Mesodermal cell (in vitro differentiated cells): ENCODE results near the gene IGFBP5.

Experiments
- H3K27ac ChIP-seq: 2 replicates; pipeline ENCODE4 v1.7.0; 2013; ENCODE audit warnings: mild to moderate bottlenecking, low read depth, low read length, moderate library complexity; ENCODE audit not compliant: severe bottlenecking
- H3K36me3 ChIP-seq: 2 replicates; pipeline ENCODE4 v1.7.1; 2013; ENCODE audit warnings: mild to moderate bottlenecking, low read length, moderate library complexity; ENCODE audit not compliant: control insufficient read depth, insufficient read depth
- H3K4me1 ChIP-seq: one replicate; pipeline ENCODE4 v1.7.1; 2013; ENCODE audit warnings: mild to moderate bottlenecking, low read length; ENCODE audit not compliant: insufficient read depth, control insufficient read depth, poor library complexity, severe bottlenecking
- H3K4me3 ChIP-seq: 2 replicates; pipeline ENCODE4 v1.7.0; 2013; ENCODE audit warnings: low read length, control low read depth, mild to moderate bottlenecking; ENCODE audit not compliant: insufficient read depth, poor library complexity, severe bottlenecking; ENCODE audit errors: extremely low read depth
- H3K9me3 ChIP-seq: 2 replicates; pipeline ENCODE4 v1.7.1; 2013; ENCODE audit warnings: mild to moderate bottlenecking, low read length, moderate library complexity; ENCODE audit not compliant: control insufficient read depth
- WGBS, 2 experiments: methylation state at CpG; one replicate each; pipeline ENCODE4 v1.1.5; 2013; ENCODE audit warnings: missing lambda C conversion rate in 2 of 2; ENCODE audit not compliant: insufficient coverage in 2 of 2; 5-methylcytosine and 5-hydroxymethylcytosine counted together

IGFBP5 gene

GRCh38 chr2:216646116-216646515 lies 49.2 kb downstream of the IGFBP5 start:
- H3K4me3 ChIP-seq = no peak overlapping the region
- peaks cover 35% of the 10 kb centered on the region for H3K36me3 ChIP-seq
- peaks cover 33% of the 10 kb centered on the region for H3K4me1 ChIP-seq
- 100% methylated on average over 2 of the region's 3 CpGs; no CpG with 5 or more reads in 1 of the 2 experiments for WGBS, 2 experiments
- no peak overlapping the region for H3K27ac ChIP-seq
- H3K9me3 ChIP-seq = no peaks in the 10 kb centered on the region

- no peak overlapping the region for H3K4me3 ChIP-seq
- no peaks in the 10 kb centered on the region for H3K9me3 ChIP-seq
- WGBS, 2 experiments = 89 to 94% methylated on average over 3 of the region's 3 CpGs
- peaks cover 31% of the 10 kb centered on the region for H3K4me1 ChIP-seq
- H3K36me3 ChIP-seq = peaks cover 41% of the 10 kb centered on the region
- no peak overlapping the region for H3K27ac ChIP-seq
These were observed 49.8 kb downstream of the IGFBP5 start for GRCh38 chr2:216645636-216645950.

GRCh38 chr2:216644842-216645635 lies 50.3 kb downstream of the IGFBP5 start:
- WGBS, 2 experiments = 87 to 100% methylated on average over 3 of the region's 4 CpGs
- no peak overlapping the region for H3K27ac ChIP-seq
- no peak overlapping the region for H3K4me3 ChIP-seq
- peaks cover 26% of the 10 kb centered on the region for H3K4me1 ChIP-seq
- H3K36me3 ChIP-seq = peaks cover 46% of the 10 kb centered on the region
- H3K9me3 ChIP-seq = no peaks in the 10 kb centered on the region

GRCh38 chr2:216643986-216644659 lies 51.2 kb downstream of the IGFBP5 start:
- WGBS, 2 experiments = 59 to 64% methylated on average over 2 of the region's 5 CpGs
- peaks cover 22% of the 10 kb centered on the region for H3K4me1 ChIP-seq
- peaks cover 53% of the 10 kb centered on the region for H3K36me3 ChIP-seq
- H3K9me3 ChIP-seq = no peaks in the 10 kb centered on the region
- H3K27ac ChIP-seq = peak overlapping the region; percentile 17
- H3K4me3 ChIP-seq = no peak overlapping the region

GRCh38 chr2:216637472-216637871 lies 57.9 kb downstream of the IGFBP5 start:
- Histone ChIP-seq H3K27ac (no peak overlapping the region), H3K4me1 (peaks cover 16% of the 10 kb centered on the region), H3K36me3 (peaks cover 36% of the 10 kb centered on the region), H3K9me3 (no peaks in the 10 kb centered on the region), H3K4me3 (no peak overlapping the region)
- WGBS, 2 experiments = 75 to 88% methylated on average over 1 of the region's 3 CpGs

- Histone ChIP-seq H3K4me3 (peak overlapping the region; percentile 74), H3K9me3 (no peaks in the 10 kb centered on the region), H3K27ac (peak overlapping the region; percentile 89), H3K4me1 (peaks cover 20% of the 10 kb centered on the region), H3K36me3 (peaks cover 34% of the 10 kb centered on the region)
- 16 to 26% methylated on average over 12 to 24 of the region's 29 CpGs for WGBS, 2 experiments
These were observed 58.5 kb downstream of the IGFBP5 start for GRCh38 chr2:216636551-216637450.

- peaks cover 29% of the 10 kb centered on the region for H3K36me3 ChIP-seq
- peaks cover 20% of the 10 kb centered on the region for H3K4me1 ChIP-seq
- WGBS, 2 experiments = 10 to 13% methylated on average over 14 to 15 of the region's 18 CpGs
- peak overlapping the region; percentile 74 for H3K4me3 ChIP-seq
- H3K9me3 ChIP-seq = no peaks in the 10 kb centered on the region
- H3K27ac ChIP-seq = peak overlapping the region; percentile 89
These were observed 59.4 kb downstream of the IGFBP5 start for GRCh38 chr2:216635701-216636550.

- Histone ChIP-seq H3K27ac (peak overlapping the region; percentile 89), H3K36me3 (peaks cover 21% of the 10 kb centered on the region), H3K4me1 (peaks cover 20% of the 10 kb centered on the region), H3K9me3 (no peaks in the 10 kb centered on the region), H3K4me3 (peak overlapping the region; percentile 74)
- 0 to 3% methylated on average over 5 to 7 of the region's 7 CpGs for WGBS, 2 experiments
These were observed 60.2 kb downstream of the IGFBP5 start for GRCh38 chr2:216635171-216635570.

GRCh38 chr2:216634370-216635148 lies 60.8 kb downstream of the IGFBP5 start:
- H3K4me3 ChIP-seq = peak overlapping the region; percentile 74
- no peaks in the 10 kb centered on the region for H3K9me3 ChIP-seq
- peaks cover 16% of the 10 kb centered on the region for H3K36me3 ChIP-seq
- peak overlapping the region; percentile 89 for H3K27ac ChIP-seq
- WGBS, 2 experiments = 3% methylated on average over 5 to 11 of the region's 23 CpGs
- H3K4me1 ChIP-seq = peaks cover 20% of the 10 kb centered on the region
